Measurements from ENCODE around the gene MR1.

DNA sequence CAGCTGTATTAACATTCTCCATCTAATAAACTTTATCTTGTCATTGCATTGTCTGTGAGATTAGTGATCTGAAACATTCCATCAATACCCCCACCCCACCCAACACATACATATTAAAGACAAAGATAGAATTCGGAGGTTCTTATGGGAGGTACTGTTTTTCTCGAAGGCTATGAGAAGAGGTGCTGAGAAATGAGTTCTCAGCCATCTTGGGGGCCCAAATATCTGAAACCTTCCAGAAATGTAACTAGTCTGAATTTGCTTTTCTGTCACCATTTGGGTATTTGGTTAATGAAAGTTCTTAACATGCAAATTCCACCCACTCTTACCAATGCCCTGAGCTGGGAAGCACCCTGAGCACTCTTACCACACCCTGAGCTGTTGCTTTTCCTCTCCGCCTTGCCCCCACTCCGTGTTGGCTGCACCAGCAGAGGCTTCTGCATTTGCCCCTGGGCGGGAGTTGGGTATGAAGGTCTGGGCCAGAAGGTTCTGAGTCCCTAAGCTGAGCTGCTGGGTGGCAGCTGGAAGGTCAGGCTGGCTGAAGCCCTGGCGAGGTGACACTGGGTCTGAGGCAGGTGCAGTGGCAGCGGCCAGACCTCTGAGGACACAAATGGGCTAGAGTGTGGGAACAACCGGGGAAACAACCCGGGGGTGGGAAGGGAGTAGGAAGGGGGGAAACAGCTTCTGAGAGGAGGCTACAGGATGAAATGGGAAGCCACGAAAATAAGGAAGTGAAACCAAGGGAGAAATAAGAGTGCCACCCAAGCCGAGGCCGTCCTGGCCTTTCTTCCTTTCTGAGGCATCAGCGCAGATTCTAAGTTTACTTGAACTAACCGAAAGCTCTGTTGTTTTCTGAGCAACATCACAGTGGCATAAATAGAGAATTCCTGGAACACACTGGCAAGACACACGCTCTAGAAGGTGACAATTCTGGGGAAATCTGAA lies 28.4 kb downstream of the MR1 start:
- TF ChIP-seq POLR2A (IDR thresholded peaks at IDR 0.05), result no peak
- TF ChIP-seq, protein P1, sequence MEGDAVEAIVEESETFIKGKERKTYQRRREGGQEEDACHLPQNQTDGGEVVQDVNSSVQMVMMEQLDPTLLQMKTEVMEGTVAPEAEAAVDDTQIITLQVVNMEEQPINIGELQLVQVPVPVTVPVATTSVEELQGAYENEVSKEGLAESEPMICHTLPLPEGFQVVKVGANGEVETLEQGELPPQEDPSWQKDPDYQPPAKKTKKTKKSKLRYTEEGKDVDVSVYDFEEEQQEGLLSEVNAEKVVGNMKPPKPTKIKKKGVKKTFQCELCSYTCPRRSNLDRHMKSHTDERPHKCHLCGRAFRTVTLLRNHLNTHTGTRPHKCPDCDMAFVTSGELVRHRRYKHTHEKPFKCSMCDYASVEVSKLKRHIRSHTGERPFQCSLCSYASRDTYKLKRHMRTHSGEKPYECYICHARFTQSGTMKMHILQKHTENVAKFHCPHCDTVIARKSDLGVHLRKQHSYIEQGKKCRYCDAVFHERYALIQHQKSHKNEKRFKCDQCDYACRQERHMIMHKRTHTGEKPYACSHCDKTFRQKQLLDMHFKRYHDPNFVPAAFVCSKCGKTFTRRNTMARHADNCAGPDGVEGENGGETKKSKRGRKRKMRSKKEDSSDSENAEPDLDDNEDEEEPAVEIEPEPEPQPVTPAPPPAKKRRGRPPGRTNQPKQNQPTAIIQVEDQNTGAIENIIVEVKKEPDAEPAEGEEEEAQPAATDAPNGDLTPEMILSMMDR (IDR thresholded peaks at IDR 0.05), result no peak

All from testis (tissue), 2 donors.